Keratinocyte (primary cell): ENCODE measurements around the gene PRDX1.

Experiments used
- CTCF ChIP-seq, 3 experiments: IDR thresholded peaks in 1 of 3; conservative IDR thresholded peaks in 1 of 3; optimal IDR thresholded peaks in 1 of 3; 2 replicates in 2 of 3; 3 replicates in 1 of 3; pipeline versions ENCODE3 to v1.5.1; 2011; ENCODE audit warnings: low read length in 3 of 3, mild to moderate bottlenecking in 3 of 3, moderate library complexity in 2 of 3, control low read depth in 1 of 3, inconsistent platforms in 1 of 3; ENCODE audit not compliant: insufficient read depth in 2 of 3; ENCODE audit errors: extremely low read depth in 1 of 3
- EZH2 ChIP-seq: IDR thresholded peaks from one replicate; pipeline ENCODE4 v1.6.1; 2012; ENCODE audit warnings: inconsistent platforms, mild to moderate bottlenecking, low read length, moderate library complexity

DNA sequence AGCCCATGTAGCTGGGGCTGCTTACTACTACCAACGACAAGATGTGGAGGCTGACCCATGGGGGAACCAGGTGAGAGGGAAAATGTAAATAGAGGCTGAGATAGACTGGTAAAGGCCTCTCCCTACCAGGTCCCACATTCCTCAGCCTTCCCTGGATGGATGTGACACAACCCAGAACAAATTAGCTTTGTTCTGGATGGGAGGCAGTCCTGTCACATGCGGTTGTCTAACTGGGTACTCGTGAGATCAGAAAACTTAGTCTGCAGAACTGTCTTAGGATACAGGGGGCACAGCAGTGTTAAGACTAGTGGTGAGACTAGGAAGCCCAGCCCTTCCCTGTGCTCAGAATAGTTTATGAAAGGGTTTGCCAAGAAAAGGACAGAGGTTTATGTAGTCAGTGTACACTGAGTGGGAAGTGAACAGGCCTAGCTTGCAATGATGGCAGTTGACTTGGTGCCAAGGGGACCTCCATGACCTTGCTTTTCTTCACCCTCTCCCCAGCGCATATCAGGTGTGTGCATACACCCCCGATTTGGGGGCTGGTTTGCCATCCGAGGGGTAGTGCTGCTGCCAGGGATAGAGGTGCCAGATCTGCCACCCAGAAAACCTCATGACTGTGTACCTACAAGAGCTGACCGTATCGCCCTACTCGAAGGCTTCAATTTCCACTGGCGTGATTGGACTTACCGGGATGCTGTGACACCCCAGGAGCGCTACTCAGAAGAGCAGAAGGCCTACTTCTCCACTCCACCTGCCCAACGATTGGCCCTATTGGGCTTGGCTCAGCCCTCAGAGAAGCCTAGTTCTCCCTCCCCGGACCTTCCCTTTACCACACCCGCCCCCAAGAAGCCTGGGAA lies 13.2 kb downstream of the PRDX1 start:
- TF ChIP-seq CTCF (optimal IDR thresholded peaks at IDR 0.05 in 1 of 3, IDR thresholded peaks at IDR 0.05 in 1 of 3, conservative IDR thresholded peaks at IDR 0.05 in 1 of 3; ENCODE audit: extremely low read depth in 1 of 3, insufficient read depth in 2 of 3, low read length in 3 of 3) (peak in 1 of 3 experiments; percentile 21), EZH2 (no peak)
